NCI-H446 (cell line): ENCODE data around the gene ZNF644.

Experiments
- DNase-seq, 2 experiments: peaks; one replicate each; lab custom pipeline; 2025; lab: John Stamatoyannopoulos, UW

ZNF644 gene

DNA sequence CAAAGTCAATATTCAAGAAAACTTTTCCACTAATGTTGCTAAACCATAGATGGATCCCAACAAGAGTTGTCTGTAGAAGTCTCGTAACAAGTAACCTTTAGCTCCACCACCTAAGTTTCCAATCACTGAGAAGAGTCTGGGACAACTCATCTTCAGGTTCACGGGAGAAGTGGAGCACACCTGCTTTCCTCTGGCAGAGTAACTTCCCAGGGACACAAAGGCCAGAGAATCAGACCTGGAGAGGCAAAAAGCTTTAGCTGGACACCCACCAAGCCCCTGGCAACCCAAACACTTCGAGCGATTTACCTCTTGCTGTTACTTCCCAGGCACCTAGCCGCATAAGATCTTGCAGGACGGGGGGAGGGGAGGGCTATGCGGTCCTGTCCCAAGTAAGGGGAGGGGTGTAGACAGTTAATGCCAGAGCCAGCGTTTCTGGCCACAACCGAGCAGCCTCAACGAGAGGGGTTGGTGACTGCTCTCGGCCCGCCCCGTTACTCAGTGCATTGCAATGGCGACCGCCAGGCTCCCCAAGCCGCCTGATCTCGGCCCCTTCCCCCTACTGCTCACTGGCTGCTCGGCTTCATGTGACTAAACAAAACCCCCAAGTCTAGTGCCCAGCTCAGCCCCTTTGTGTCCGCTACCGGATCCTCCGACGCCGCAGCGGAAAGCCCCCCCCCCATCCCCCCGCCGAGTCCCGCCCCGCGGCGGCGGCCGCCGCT is 709 bp downstream of the ZNF644 start:
- peak; percentile 65 to 87 for DNase-seq

DNA sequence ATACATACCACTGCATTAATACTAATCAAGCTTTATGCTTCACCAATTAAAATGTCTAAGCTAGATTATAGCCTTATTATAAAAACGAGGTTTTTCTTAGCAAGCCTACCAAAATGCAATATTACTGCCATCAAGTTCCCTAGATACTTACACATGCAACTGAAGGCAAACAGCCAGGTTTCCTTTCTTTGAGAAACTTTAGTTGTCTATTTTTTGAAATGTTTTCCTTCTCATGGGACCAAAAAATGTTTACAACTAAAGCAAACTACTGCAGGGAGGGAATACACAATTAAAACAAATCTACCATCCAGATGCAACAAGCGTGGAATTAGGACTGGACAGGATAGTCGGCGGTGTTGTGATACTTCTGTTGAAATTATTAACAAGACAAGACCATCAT is 1.3 kb downstream of the ZNF644 start:
- DNase-seq, result no peak

DNA sequence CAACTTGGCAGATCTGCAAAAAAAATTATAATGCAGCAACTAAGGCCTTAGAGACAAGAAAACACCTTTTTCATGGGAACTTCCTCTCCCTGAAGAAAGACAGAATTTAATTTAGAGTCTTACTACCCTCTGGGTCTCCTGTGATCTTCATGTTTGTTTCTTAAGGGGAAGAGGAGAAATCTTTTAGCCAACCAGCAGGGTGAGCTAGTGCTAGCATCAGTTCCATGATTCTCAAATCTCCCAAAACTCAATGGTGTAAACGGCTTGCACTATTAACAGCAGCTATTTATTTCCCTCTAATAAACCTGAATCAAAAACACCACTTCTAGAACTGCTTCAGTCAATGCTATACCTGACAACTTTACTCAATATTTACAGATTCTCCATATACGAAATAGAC is 3.8 kb downstream of the ZNF644 start:
- DNase-seq, result peak; percentile 19 to 25

DNA sequence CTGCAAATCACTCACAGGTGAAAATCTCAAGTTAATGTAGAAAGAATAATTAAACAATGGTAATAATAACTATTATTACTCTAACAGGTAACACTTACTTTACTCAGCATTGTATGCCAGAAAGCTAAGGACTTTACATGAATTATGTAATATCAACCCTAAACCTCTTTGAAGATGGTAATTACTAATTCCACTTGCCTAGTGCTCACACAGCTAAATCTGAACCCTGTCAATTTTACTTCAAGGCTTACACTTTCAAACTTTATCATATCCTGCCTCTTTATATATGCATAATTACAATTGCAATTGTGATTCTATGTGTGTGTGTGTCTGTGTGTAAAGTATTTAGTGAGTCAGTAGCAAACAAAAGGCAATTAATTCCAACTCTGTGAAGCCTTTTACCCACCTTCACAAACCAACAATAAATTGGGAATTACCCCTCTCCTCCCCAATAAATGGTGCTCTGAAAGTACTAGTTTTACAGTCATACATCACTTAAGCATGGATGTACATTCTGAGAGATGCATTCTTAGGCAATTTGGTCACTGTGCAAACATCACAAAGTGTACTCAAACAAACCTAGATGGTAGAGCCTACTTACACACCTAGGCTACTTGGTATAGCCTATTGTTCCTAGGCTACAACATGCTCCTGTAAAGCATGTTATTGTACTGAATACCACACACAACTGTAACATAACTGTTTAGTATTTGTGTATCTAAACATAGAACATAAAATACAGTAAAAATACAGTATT is 5.9 kb downstream of the ZNF644 start:
- no peak for DNase-seq

DNA sequence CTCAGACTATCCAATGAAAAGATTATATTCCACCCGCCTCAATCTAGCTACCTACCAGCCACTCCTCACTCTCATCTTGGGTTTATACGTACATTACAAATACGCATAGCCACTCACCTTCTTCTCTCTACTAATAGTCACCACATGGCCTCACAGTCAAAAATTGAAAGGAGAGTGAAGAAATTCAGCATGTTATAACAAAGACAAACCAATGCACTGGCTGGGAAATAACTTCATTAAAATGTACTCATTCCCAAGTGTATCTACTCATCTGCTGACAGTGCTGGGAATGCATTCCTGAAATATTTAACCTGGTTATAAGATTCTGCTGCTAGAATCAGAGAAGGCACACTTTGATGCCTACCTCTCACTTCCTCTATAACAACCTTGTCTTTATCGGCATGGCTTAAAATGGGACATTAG is 6.5 kb downstream of the ZNF644 start:
- no peak for DNase-seq

DNA sequence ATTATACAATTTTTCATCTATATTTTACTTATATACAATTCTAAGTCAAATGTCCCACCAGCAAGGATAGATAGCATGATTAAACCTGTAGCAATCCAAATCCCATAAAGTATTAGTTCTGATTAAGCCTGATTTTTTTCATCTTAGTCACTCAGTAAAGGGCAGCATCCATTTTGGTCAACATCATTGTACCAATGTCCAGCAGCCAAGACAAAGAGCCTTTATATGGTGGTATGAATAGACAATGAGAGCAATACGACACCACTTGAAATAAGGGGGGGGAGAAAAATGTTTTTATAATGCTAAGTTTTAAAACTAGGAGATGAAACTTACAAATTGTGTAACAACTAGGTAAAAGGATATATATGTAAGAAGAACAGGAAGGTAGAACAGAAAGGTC is 7.4 kb downstream of the ZNF644 start:
- no peak for DNase-seq

DNA sequence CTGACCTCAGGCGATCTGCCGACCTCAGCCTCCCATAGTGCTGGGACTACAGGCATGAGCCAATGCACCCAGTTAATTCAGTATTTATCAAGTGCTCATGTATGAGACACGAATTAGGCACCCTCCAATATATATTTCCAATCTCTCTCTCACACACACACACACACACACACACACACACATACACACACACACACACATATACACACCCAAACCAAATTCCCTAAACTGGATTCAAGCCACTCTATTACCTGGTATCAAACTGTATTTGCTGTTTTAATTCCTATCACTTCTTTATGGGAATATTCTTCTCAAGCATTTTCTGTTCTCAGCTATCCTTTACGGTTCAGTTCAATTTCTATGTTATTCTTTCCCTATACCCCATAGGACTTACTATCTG is 8.5 kb downstream of the ZNF644 start:
- DNase-seq, result no peak

DNA sequence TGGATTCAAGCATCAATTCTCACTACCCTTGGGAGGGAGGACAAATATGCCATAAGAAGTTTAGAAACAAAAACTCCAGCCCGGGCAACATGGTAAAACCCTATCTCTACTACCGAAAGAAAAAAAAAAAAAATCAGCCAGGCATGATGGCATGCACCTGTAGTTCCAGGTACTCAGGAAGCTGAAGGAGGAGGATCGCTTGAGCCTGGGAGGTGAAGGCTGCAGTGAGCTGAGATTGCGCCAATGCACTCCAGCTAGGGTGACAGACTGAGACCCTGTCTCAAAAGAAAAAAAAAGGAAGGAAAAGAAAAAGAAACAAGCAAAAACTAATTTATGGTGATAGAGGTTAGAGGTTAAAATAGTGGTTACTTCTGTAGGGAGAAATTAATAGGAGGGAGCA is 9.6 kb downstream of the ZNF644 start:
- DNase-seq, result no peak

DNA sequence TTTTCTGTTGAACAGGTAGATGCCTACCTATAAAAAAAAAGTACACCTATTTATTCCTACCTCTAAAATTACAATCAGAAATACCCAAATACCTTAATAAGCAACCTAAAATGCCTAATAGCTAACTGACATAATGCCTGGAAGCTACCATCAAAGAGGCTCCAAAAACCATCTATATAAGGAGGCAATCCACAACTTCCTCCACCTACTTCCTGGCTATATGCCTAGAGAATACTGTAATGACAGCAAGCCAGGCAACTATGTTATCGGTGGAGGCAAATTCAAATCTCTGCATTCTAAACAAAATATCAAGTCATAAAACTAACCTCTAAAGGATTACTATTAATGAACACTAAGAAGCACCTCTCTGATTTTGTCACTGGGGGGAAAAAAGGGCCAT is 10.1 kb downstream of the ZNF644 start:
- peak in 1 of 2 experiments; percentile 29 for DNase-seq

DNA sequence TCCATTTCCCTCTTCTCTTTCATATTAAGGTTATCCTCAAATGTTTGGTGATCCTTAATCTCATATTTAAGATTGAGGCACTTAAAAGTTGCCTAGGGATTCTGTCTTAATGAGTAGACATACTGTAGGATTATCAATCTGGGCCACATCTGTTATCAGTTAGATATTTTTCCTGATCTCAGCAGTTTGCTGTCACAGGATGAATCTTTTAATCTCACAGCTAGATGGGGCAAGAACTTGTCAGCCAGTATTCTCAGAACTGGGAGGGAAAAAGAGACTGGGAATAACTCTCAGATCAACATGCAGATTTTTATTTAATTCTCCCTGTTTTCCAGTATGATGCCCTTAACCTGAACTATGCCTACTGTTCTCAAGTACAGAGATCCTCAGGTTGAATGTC is 14.0 kb downstream of the ZNF644 start:
- no peak for DNase-seq

DNA sequence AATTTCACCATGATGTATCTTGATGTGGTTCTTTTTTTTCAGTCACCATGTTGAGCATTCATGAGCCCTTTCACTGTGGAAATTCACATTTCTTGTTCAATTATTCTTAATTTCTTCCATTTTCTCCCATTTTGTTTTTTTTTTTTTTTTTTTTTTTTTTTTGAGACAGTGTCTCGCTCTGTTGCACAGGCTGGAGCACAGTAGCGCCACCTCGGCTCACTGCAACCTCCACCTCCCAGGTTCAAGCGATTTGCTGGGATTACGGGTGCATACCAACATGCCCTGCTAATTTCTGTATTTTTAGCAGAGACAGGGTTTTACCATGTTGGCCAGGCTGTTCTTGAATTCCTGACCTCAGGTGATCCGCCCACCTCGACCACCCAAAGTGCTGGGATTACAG is 14.7 kb downstream of the ZNF644 start:
- DNase-seq, result no peak

DNA sequence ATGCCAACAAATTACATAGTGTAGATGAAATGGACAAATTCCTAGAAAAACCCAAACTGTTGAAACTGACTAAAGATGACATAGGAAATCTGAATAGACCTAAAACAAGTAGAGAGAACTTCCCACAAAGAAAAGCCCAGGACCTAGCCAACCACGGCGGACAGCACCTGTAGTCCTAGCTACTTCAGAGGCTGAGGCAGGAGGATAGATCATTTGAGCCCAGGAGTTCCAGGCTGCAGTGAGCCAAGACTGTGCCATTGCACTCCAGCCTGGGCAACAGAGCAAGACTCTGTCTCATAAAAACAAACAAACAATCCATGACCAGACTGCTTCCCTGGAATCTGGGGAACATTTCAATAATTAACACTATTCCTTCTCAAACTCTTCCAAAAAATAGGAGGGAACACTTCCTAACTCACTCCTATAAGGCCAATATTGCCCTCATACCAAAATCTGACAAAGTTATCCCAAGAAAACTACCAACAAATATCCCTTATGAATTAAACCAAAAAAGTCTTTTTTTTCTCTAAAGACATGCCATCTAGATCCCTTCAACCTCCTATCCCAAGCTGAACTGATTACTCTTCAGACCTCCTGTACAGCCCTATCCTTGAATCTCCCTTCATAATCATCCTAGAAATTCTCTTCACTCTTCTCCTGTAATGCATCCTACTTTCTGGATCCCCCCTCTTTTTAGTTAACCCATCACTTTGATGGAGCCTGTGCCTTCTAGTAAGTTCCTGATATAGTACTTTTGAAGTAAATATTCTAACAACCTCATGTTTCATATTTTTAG is 15.5 kb downstream of the ZNF644 start:
- DNase-seq, result no peak

DNA sequence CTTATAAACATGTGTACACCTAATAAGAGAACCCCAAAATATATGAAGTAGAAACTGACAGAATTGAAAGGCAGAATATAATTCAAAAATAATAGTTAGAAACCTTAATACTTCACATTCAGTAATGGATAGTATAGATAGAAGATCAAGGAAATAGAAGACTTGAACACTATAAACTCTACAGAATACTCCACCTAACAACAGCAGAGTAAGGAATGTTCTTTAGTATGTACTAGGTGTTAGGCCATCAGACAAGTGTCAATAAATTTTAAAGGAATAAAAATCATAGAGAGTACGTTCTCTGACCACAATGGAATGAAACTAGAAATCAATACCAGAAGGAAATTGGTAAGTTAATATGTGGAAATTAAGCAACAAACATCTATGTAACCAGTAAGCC is 16.6 kb downstream of the ZNF644 start:
- DNase-seq, result no peak

DNA sequence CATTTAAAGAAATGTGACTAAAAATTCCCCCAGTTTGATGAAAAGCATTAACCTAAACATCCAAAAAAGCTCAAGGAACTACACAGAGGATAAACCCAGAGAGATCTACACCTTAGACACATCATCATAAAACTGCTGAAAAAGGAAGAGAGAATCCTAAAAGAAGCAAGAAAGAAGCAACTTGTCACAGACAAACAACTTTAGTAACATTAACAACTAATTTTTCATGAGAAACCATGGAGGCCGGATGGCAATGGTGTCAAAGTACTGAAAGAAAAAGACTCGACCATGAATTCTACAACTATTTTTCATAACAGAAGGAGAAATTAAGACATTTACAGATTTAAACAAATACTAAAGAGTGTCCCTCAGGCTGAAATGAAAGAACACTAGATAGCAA is 17.7 kb downstream of the ZNF644 start:
- no peak for DNase-seq

DNA sequence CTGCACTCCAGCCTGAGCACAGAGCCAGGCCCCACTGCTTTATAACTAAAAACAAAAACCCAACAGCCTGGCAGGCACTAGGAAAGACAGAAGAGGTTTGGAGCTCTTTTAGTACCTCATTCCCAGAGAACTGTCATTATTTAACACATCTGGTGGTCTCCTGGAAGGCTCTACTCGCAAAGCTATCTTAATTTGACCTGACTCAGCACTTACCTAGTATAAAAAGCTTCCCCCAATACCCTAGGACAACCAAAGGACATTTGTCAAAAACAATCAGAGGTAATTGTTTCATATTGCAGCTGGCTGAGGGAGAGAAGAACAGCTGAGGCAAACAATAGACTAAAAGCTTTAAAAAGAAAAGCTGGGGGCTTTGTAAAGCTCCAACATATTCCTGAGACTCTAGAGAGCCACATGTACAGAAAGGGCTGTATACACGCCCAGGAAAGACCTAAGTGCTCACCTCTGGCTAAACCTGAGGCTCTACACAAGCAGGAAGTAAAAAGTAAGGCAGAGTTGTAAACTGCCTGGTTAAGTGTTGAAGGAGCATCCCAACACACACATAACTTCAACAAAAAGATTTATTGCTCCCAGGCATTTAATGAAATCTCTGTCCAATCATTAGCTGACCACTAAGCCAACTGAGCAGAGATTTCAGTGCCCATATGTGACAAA is 25.0 kb downstream of the ZNF644 start:
- DNase-seq, result no peak

DNA sequence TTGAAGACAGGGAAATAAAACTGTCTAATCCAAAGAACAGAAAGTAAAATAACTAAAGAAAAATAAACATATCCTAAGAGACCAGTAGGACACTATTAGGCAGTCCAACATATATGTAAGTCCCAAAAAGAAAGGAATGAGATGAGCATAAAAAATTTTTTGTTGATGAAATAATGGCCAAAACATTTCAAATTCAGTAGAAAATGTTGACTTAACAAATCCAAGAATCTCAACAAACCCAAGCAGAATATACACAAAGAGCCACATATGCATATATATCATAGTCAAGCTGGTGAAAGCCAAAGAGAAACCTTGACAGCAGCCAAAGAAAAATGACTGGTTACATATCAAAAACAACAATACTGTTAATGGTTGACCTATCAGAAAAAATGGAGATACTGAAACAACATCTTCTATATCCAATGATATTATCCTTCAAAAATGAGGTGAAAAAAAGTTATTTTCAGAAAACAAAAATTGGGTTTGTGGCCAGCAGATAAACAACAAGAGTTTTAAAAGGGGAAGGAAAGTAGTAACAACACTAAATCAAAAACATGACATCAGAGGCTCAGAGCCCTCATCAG is 26.4 kb downstream of the ZNF644 start:
- no peak for DNase-seq

DNA sequence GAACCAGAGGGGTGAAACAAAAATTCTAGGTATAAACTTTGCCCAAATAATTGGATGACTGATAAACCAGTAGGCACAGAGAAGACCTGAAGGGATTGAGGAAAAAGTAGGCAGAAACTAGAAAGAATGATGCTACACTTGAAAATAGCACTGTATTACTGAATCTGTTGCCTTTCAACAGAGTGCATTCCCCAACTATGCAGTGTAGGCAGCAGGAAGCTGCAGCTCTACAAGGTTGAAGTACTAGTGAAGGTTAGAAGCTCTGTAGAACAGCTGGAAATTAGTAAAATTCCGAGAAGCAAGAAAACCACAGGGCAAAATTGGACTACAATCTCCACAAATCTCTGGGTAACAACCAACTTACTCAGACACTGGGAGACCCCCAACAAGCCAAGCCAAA is 27.4 kb downstream of the ZNF644 start:
- DNase-seq, result no peak

DNA sequence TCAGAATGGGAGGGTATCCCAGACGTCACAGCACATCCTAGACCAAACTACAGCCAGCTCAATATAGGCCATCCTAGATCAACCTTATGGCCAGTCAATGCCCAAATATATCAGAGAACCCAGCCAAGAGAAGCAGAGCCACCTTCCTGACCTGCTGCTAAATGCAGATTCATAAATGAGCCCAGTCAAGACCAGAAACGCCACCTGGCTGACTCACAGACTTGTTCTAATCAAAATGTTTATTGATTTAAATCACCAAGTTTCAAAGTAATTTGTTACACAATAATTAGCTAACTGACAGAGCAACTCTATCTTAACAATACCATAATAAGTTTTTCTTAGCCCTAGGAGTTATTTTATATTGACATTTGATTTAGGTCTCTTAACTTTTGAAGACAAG is 28.6 kb downstream of the ZNF644 start:
- DNase-seq, result no peak

DNA sequence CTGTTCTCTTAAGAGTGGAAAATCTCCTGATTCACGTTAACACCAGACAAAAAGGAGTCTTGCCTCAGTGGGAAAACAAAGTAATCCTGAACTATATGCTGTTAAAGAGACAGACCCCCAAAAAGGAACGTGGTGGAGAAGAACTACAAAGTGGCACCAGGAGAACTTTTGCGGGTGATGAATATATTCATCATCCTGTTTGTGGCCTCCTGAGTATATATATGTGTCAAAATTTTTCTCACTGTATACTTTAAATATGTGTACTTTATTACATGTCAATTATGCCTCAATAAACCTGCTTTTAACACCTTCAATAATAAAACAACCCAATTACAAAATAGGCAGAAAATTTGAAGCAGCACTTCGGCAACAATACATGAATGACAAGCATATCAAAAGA is 31.1 kb downstream of the ZNF644 start:
- no peak for DNase-seq

DNA sequence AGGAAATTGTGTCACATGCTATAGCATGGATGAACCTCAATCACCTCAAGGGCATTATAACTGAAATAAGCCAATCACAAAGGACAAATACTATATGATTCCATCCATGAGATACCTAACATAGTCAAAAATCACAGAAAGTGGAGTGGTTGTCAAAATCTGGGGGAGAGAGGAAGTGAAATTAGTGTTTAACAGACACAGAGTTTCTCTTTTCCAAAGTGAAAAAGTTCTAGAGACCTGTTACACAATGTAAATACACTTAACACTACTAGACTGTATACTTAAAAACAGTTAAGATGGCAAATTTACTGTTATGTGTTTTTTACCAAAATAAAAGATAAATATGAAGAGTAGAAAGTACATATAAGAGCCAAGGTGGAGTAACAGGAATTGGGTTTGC is 31.8 kb downstream of the ZNF644 start:
- DNase-seq, result no peak

DNA sequence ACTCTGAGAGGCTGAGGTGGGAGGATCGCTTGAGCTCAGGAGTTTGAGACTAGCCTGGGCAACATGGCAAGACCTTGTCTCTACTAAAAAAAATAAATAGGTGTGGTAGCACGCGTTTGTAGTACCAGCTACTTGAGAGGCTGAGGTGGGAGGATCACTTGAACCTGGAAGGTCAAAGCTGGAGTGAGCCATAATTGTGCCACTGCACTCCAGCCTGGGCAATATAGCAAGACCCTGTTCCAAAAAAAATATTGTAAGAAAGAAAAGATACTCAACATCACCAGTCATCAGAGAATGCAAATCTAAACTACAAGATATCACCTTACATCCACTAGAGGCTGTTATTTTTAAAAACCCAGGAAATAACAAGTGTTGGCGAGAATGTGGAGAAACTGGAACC is 32.5 kb downstream of the ZNF644 start:
- DNase-seq, result no peak

DNA sequence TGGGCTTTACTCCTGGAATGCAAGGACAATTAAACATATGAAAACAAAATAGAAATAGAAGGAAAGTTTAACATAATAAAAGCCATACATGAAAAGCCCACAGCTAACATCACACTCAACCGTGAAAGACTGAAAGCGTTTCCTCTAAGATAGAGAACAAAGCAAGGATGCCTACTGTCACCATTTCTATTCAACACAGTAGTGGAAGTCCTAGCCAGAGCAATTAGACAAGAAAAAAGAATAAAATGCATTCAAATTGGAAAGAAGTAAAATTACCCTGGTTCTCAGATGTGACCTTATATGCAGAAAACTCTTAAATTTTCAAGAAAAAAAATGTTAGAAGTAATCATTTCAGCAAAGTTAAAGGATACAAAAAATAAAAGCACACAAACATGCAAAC is 34.0 kb downstream of the ZNF644 start:
- no peak for DNase-seq
